ENCODE data around the gene EXOSC5. TPM values are rescaled to one million over a fixed set of nuclear protein-coding genes. Genes with fewer than 3 reads are reported as not detected.

Gene EXOSC5
- total and polyA plus RNA-seq, 2 donors (not counting 1 experiment from before 2014, with no cell fraction given): 14.1 to 41.4 TPM

GRCh38 chr19:41441321-41441945, 44.3 kb upstream of the EXOSC5 start:
- intact Hi-C loops (cut with micrococcal nuclease): no loop called here
- Histone ChIP-seq H4K20me1 (ENCODE audit: control insufficient read depth, insufficient read depth, low read length, poor library complexity, severe bottlenecking) (no peaks in the 10 kb centered on the region), H3K4me3 (ENCODE audit: control extremely low read depth in 1 of 5, extremely low read depth in 1 of 5, insufficient read depth in 1 of 5, low read depth in 2 of 5, low read length in 4 of 5) (no peak overlapping the region), H3K27ac (ENCODE audit: low read length in 2 of 2) (no peak overlapping the region), H3K9me3 (ENCODE audit: control extremely low read depth in 1 of 3, control insufficient read depth in 2 of 3, insufficient read depth in 1 of 3, low read length in 2 of 3) (no peaks in the 10 kb centered on the region), H2AFZ (ENCODE audit: insufficient read depth, low read depth, low read length, poor library complexity, severe bottlenecking) (no peak overlapping the region), H3K27me3 (replicated peaks in 1 of 4; ENCODE audit: control extremely low read depth in 1 of 4, control insufficient read depth in 3 of 4, insufficient read depth in 4 of 4, low read length in 3 of 4) (peaks cover 0 to 4% (median 0%) of the 10 kb centered on the region in 4 experiments), H3K4me1 (ENCODE audit: control insufficient read depth in 2 of 2, insufficient read depth in 2 of 2, low read length in 2 of 2) (peaks cover 8 to 14% of the 10 kb centered on the region in 2 donors), H3K4me2 (replicated peaks; ENCODE audit: low read depth, low read length, poor library complexity, severe bottlenecking) (no peak overlapping the region), H3K79me2 (ENCODE audit: control insufficient read depth, insufficient read depth, low read length) (peaks cover 12% of the 10 kb centered on the region), H3K36me3 (replicated peaks in 1 of 2; ENCODE audit: control extremely low read depth in 1 of 2, control insufficient read depth in 1 of 2, extremely low read depth in 1 of 2, insufficient read depth in 2 of 2, low read length in 1 of 2) (peaks cover 0 to 10% of the 10 kb centered on the region in 2 experiments), H3K9ac (ENCODE audit: low read length) (no peak overlapping the region)
- 96% methylated on average over 11 of the region's 15 CpGs for WGBS (ENCODE audit: insufficient coverage)
- Mint-ChIP-seq H3K4me1 (peaks cover 15% of the 10 kb centered on the region), H3K4me3 (no peak overlapping the region), H3K27ac (no peak overlapping the region), H3K9me3 (ENCODE audit: insufficient read depth) (no peaks in the 10 kb centered on the region), H3K27me3 (peaks cover 13% of the 10 kb centered on the region)
- no peak for DNase-seq
- ATAC-seq (ENCODE audit: low read depth): no peak
- ChIA-PET CTCF (interaction anchor here (0.7 to 2.0 kb wide), 4 partner anchors 94 to 127 kb away, joined by 3 to 7 read pairs (median 3); no protein-coding TSS in a partner anchor), POLR2A (interaction anchor here (0.6 kb wide), 1 partner anchor 75 kb away, joined by 7 read pairs; no protein-coding TSS in a partner anchor)
- TF ChIP-seq CTCF (IDR thresholded peaks at IDR 0.05) (no peak), EZH2 (IDR thresholded peaks at IDR 0.05; ENCODE audit: borderline replicate concordance, insufficient read depth, low read depth, low read length, poor library complexity, severe bottlenecking) (no peak)
